HEK293 (cell line): ENCODE measurements around the gene PTGDR.

Experiments
- CTCF ChIA-PET: fragments of 350-600 bp; formaldehyde crosslinking; extraction: SDS; loops from one replicate; lab custom pipeline; 2021; ENCODE audit warnings: antibody characterized with exemption; lab: Yijun Ruan, JAX
- POLR2A ChIA-PET: fragments of 300-600 bp; formaldehyde crosslinking; extraction: SDS; loops from one replicate; lab custom pipeline; 2020; ENCODE audit warnings: antibody characterized with exemption, inconsistent platforms; lab: Yijun Ruan, JAX
- H3K27ac ChIP-seq: fragments of 200-500 bp; sonication (Bioruptor generic); 2 replicates; pipeline ENCODE4 v1.5.1; 2014; ENCODE audit warnings: low read depth, low read length, control low read depth, inconsistent platforms; ENCODE audit errors: extremely low read depth
- H3K36me3 ChIP-seq, 2 experiments: fragments of 200-500 bp in 1 of 2; sonication (Bioruptor generic) in 1 of 2; 1 replicate in 1 of 2; 2 replicates in 1 of 2; pipeline ENCODE4 v1.5.1; 2014 to 2017; ENCODE audit warnings: inconsistent platforms in 2 of 2, low read length in 2 of 2; ENCODE audit not compliant: control insufficient read depth in 2 of 2, insufficient read depth in 1 of 2
- H3K4me1 ChIP-seq: fragments of 200-500 bp; sonication (Bioruptor generic); 2 replicates; pipeline ENCODE4 v1.5.1; 2014; ENCODE audit warnings: mild to moderate bottlenecking, low read length, inconsistent platforms; ENCODE audit not compliant: control insufficient read depth, insufficient read depth
- H3K4me3 ChIP-seq: 2 replicates; pipeline ENCODE4 v1.5.1; 2011; ENCODE audit warnings: low read depth, mild to moderate bottlenecking, control low read depth, low read length, moderate library complexity
- H3K9me3 ChIP-seq: fragments of 200-500 bp; sonication (Bioruptor generic); 2 replicates; pipeline ENCODE4 v1.5.1; 2014; ENCODE audit warnings: low read depth, low read length, inconsistent platforms; ENCODE audit not compliant: control insufficient read depth, insufficient read depth
- MEIS1 ChIP-seq: sonication (generic); formaldehyde crosslinking; IDR thresholded peaks from 2 replicates; pipeline ENCODE4 v1.8.1; 2022; ENCODE audit warnings: missing genetic modification reagents, mild to moderate bottlenecking, borderline replicate concordance
- MYNN ChIP-seq: fragments of 450-650 bp; formaldehyde crosslinking; IDR thresholded peaks from 2 replicates; pipeline ENCODE4 v1.5.1; 2016; ENCODE audit warnings: missing biosample characterization, missing genetic modification characterization, borderline replicate concordance
- MZF1 ChIP-seq: fragments of 450-650 bp; formaldehyde crosslinking; IDR thresholded peaks from 2 replicates; pipeline ENCODE4 v1.5.1; 2017; ENCODE audit warnings: missing biosample characterization, missing genetic modification characterization, borderline replicate concordance
- OVOL3 ChIP-seq: fragments of 450-650 bp; formaldehyde crosslinking; IDR thresholded peaks from 2 replicates; pipeline ENCODE4 v1.5.1; 2016; ENCODE audit warnings: missing biosample characterization, missing genetic modification characterization
- PRDM1 ChIP-seq: fragments of 450-650 bp; formaldehyde crosslinking; IDR thresholded peaks from 2 replicates; pipeline ENCODE4; 2016; ENCODE audit warnings: missing biosample characterization, missing genetic modification characterization
- SCRT2 ChIP-seq: fragments of 450-650 bp; formaldehyde crosslinking; IDR thresholded peaks from 2 replicates; pipeline ENCODE4 v1.5.1; 2016; ENCODE audit warnings: missing biosample characterization, missing genetic modification characterization
- ZBTB21 ChIP-seq: fragments of 450-650 bp; formaldehyde crosslinking; IDR thresholded peaks from 2 replicates; pipeline ENCODE4 v1.5.1; 2017; ENCODE audit warnings: missing biosample characterization, missing genetic modification characterization
- ZNF521 ChIP-seq: fragments of 450-650 bp; formaldehyde crosslinking; IDR thresholded peaks from 2 replicates; pipeline ENCODE4 v1.5.1; 2017; ENCODE audit warnings: missing biosample characterization, mild to moderate bottlenecking, missing genetic modification characterization
- ZNF660 ChIP-seq: fragments of 450-650 bp; IDR thresholded peaks from 2 replicates; pipeline ENCODE4 v1.5.1; 2018; ENCODE audit warnings: missing biosample characterization, mild to moderate bottlenecking, missing genetic modification characterization
- ZSCAN23 ChIP-seq: fragments of 450-650 bp; formaldehyde crosslinking; IDR thresholded peaks from 2 replicates; pipeline ENCODE4 v1.5.1; 2016; ENCODE audit warnings: missing biosample characterization, missing genetic modification characterization
- TF ChIP-seq, protein P1 (sequence below): fragments of 450-650 bp; formaldehyde crosslinking; IDR thresholded peaks from 2 replicates; pipeline ENCODE4 v1.5.1; 2016; ENCODE audit warnings: missing biosample characterization, missing genetic modification characterization
- TF ChIP-seq, protein P2 (sequence below): sonication (generic); formaldehyde crosslinking; IDR thresholded peaks from 2 replicates; pipeline ENCODE4 v1.8.1; 2022; ENCODE audit warnings: mild to moderate bottlenecking, moderate library complexity, missing genetic modification reagents
- TF ChIP-seq, protein P3 (sequence below): fragments of 450-650 bp; formaldehyde crosslinking; IDR thresholded peaks from 2 replicates; pipeline ENCODE4 v1.5.1; 2016; ENCODE audit warnings: missing biosample characterization, missing genetic modification characterization
- TF ChIP-seq, protein P4 (sequence below): fragments of 450-650 bp; formaldehyde crosslinking; IDR thresholded peaks from 2 replicates; pipeline ENCODE4 v1.5.1; 2016; ENCODE audit warnings: missing biosample characterization, missing genetic modification characterization, borderline replicate concordance

PTGDR gene, protein sequence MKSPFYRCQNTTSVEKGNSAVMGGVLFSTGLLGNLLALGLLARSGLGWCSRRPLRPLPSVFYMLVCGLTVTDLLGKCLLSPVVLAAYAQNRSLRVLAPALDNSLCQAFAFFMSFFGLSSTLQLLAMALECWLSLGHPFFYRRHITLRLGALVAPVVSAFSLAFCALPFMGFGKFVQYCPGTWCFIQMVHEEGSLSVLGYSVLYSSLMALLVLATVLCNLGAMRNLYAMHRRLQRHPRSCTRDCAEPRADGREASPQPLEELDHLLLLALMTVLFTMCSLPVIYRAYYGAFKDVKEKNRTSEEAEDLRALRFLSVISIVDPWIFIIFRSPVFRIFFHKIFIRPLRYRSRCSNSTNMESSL

DNA sequence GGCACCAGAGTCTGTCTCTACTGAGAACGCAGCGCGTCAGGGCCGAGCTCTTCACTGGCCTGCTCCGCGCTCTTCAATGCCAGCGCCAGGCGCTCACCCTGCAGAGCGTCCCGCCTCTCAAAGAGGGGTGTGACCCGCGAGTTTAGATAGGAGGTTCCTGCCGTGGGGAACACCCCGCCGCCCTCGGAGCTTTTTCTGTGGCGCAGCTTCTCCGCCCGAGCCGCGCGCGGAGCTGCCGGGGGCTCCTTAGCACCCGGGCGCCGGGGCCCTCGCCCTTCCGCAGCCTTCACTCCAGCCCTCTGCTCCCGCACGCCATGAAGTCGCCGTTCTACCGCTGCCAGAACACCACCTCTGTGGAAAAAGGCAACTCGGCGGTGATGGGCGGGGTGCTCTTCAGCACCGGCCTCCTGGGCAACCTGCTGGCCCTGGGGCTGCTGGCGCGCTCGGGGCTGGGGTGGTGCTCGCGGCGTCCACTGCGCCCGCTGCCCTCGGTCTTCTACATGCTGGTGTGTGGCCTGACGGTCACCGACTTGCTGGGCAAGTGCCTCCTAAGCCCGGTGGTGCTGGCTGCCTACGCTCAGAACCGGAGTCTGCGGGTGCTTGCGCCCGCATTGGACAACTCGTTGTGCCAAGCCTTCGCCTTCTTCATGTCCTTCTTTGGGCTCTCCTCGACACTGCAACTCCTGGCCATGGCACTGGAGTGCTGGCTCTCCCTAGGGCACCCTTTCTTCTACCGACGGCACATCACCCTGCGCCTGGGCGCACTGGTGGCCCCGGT, at the start of gene PTGDR:
TSS of gene PTGDR (plus strand) at position 198 of the 778 bp plus-strand sequence. CDS start at position 315, 117 bp downstream.
- H3K36me3 ChIP-seq = no peaks in the 10 kb centered on the region
- TF ChIP-seq, protein P1, sequence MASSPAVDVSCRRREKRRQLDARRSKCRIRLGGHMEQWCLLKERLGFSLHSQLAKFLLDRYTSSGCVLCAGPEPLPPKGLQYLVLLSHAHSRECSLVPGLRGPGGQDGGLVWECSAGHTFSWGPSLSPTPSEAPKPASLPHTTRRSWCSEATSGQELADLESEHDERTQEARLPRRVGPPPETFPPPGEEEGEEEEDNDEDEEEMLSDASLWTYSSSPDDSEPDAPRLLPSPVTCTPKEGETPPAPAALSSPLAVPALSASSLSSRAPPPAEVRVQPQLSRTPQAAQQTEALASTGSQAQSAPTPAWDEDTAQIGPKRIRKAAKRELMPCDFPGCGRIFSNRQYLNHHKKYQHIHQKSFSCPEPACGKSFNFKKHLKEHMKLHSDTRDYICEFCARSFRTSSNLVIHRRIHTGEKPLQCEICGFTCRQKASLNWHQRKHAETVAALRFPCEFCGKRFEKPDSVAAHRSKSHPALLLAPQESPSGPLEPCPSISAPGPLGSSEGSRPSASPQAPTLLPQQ (tag by site-specific recombination) = no peak
- TF ChIP-seq ZNF521 (tag by site-specific recombination) (no peak), OVOL3 (tag by site-specific recombination) (no peak)
- TF ChIP-seq, protein P2, sequence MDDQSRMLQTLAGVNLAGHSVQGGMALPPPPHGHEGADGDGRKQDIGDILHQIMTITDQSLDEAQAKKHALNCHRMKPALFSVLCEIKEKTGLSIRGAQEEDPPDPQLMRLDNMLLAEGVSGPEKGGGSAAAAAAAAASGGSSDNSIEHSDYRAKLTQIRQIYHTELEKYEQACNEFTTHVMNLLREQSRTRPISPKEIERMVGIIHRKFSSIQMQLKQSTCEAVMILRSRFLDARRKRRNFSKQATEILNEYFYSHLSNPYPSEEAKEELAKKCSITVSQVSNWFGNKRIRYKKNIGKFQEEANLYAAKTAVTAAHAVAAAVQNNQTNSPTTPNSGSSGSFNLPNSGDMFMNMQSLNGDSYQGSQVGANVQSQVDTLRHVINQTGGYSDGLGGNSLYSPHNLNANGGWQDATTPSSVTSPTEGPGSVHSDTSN (CRISPR knock-in tag) = 0 out of 2 replicates have a peak, but pooled peaks have one; percentile 7
- H3K4me1 ChIP-seq = no peaks in the 10 kb centered on the region
- no peaks in the 10 kb centered on the region for H3K9me3 ChIP-seq
- CTCF ChIA-PET = interaction anchor here (0.7 kb wide), 1 partner anchor 1059 kb away, joined by 4 read pairs; no protein-coding TSS in a partner anchor
- peak within 1 kb of the TSS; percentile 35 for H3K4me3 ChIP-seq
- POLR2A ChIA-PET = no interaction called here
- H3K27ac ChIP-seq = no peak within 1 kb of the TSS

DNA sequence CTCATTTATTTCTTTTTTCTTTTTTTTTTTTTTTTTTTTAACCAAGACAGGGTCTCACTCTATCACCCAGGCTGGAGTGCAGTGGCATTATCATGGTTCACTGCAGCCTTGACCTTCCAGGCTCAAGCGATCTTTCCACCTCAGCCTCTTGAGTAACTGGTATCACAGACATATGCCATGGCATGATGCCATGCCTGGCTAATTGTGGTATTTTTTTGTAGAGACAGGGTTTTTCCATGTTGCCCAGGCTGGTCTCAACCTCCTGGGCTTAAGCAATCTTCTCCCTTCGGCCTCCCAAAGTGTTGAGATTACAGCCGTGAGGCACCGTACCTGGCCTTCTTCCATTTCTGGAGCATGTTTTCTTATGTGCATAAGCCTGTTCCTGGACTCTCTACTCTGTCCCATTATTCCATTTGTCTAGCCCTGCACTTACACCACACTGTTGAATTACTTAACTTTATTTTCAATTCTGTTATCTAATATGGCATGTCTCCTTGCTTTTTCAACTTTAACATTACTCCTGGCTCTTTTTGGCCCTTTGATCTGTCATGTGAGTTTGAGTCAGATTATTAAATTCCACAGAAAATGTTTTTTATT, 47.9 kb upstream of the PTGDR start:
- Histone ChIP-seq H3K4me3 (no peak overlapping the region), H3K27ac (no peak overlapping the region), H3K4me1 (no peaks in the 10 kb centered on the region), H3K36me3 (no peaks in the 10 kb centered on the region), H3K9me3 (no peaks in the 10 kb centered on the region)
- ChIA-PET CTCF (no interaction called here), POLR2A (no interaction called here)
- TF ChIP-seq SCRT2 (tag by site-specific recombination) (no peak), MEIS1 (CRISPR knock-in tag) (no peak), MZF1 (tag by site-specific recombination) (no peak), PRDM1 (tag by site-specific recombination) (no peak), MYNN (tag by site-specific recombination) (no peak), ZBTB21 (tag by site-specific recombination) (no peak), ZNF660 (tag by site-specific recombination) (no peak), ZSCAN23 (no peak)
- TF ChIP-seq, protein P3, sequence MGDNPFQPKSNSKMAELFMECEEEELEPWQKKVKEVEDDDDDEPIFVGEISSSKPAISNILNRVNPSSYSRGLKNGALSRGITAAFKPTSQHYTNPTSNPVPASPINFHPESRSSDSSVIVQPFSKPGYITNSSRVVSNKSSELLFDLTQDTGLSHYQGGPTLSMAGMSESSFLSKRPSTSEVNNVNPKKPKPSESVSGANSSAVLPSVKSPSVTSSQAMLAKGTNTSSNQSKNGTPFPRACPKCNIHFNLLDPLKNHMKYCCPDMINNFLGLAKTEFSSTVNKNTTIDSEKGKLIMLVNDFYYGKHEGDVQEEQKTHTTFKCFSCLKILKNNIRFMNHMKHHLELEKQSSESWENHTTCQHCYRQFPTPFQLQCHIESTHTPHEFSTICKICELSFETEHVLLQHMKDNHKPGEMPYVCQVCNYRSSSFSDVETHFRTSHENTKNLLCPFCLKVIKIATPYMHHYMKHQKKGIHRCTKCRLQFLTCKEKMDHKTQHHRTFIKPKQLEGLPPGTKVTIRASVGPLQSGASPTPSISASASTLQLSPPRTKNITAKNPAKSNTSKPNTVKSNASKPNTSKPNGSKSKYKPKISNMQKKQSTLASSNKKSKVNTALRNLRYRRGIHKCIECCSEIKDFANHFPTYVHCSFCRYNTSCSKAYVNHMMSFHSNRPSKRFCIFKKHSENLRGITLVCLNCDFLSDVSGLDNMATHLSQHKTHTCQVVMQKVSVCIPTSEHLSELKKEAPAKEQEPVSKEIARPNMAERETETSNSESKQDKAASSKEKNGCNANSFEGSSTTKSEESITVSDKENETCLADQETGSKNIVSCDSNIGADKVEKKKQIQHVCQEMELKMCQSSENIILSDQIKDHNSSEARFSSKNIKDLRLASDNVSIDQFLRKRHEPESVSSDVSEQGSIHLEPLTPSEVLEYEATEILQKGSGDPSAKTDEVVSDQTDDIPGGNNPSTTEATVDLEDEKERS (tag by site-specific recombination) = no peak
- TF ChIP-seq, protein P4, sequence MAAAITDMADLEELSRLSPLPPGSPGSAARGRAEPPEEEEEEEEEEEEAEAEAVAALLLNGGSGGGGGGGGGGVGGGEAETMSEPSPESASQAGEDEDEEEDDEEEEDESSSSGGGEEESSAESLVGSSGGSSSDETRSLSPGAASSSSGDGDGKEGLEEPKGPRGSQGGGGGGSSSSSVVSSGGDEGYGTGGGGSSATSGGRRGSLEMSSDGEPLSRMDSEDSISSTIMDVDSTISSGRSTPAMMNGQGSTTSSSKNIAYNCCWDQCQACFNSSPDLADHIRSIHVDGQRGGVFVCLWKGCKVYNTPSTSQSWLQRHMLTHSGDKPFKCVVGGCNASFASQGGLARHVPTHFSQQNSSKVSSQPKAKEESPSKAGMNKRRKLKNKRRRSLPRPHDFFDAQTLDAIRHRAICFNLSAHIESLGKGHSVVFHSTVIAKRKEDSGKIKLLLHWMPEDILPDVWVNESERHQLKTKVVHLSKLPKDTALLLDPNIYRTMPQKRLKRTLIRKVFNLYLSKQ (tag by site-specific recombination) = no peak
